ENCODE results near the gene ISL1. TPM values are rescaled to one million over a fixed set of nuclear protein-coding genes. Genes with fewer than 3 reads are reported as not detected.

Gene ISL1
- 20.3 TPM for total RNA-seq

DNA sequence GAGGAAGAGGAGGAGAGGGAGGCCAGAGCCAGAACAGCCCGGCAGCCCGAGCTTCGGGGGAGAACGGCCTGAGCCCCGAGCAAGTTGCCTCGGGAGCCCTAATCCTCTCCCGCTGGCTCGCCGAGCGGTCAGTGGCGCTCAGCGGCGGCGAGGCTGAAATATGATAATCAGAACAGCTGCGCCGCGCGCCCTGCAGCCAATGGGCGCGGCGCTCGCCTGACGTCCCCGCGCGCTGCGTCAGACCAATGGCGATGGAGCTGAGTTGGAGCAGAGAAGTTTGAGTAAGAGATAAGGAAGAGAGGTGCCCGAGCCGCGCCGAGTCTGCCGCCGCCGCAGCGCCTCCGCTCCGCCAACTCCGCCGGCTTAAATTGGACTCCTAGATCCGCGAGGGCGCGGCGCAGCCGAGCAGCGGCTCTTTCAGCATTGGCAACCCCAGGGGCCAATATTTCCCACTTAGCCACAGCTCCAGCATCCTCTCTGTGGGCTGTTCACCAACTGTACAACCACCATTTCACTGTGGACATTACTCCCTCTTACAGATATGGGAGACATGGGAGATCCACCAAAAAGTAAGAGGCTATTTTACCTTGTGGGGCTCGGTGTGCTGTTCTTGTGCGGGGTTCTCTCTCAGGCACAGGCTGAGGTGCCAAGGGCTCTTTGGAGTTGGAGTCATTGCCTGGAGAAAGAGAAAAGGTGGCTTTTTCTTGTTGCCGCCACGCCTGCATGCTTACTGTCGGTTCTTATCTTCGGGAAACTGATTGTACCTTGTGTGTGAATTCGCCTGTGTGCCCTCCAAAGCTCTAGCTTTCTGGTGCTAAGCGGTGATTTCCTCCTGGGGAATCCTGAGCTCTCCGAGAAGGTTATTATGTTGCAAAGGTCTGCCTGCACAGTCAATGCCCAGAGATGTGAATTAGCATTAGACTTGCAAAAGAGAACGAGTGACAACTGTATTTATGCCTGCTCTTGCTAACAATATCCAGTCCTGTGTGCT, at the start of gene ISL1:
Gene ISL1 (plus strand): TSS at position 318 of the 991 bp plus-strand sequence. CDS start 224 bp downstream, at position 542.

